T follicular helper cell (primary cell): ENCODE measurements around the gene RNASE12.
"Not testable (repeated sequence)": the region's sequence is repeated elsewhere in the genome, so short reads cannot be mapped to it uniquely, and the experiment has no call there.

Source experiments
- DNase-seq: peaks from one replicate; pipeline ENCODE4 v3.0.0-alpha.2; 2020; ENCODE audit warnings: low read depth

Gene RNASE12

DNA sequence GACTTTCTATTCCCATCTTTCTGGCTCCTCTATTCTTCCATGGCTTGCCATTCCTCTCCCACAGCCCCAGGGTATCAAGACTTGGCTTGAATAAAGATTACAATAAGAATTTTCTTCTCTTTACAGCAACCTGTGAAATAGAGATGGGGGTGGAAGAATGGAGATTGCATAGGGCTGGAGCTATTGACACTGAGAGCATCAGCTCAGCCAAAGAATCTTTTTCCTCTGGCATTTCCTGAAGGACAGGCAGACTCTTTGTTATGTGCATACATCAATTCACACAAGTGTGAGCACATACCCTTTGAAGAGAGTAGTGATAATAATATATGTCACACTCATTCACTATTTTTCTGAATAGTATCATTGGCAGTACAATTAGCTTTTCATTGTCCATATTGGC, 8.0 kb downstream of the RNASE12 start:
- no peak for DNase-seq

DNA sequence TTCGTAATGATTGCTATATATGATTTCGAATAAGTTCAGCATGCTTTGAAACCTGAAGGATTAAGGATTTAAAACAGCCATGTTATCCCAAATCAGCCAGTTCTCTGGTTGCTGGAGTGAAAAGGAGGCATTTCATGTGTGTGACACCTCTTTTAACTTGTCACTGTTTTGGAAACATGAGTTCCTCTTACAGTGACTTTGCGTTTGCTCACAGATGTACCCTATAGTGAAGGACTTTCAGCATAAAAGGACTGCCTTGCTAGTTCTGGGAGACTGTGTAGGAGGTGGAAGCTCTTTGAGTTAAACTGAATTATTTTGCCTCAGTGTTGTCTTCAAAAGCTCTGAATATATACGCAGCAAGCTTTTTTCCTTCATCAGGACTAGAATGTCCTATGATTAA, 10.9 kb downstream of the RNASE12 start:
- DNase-seq = no peak

DNA sequence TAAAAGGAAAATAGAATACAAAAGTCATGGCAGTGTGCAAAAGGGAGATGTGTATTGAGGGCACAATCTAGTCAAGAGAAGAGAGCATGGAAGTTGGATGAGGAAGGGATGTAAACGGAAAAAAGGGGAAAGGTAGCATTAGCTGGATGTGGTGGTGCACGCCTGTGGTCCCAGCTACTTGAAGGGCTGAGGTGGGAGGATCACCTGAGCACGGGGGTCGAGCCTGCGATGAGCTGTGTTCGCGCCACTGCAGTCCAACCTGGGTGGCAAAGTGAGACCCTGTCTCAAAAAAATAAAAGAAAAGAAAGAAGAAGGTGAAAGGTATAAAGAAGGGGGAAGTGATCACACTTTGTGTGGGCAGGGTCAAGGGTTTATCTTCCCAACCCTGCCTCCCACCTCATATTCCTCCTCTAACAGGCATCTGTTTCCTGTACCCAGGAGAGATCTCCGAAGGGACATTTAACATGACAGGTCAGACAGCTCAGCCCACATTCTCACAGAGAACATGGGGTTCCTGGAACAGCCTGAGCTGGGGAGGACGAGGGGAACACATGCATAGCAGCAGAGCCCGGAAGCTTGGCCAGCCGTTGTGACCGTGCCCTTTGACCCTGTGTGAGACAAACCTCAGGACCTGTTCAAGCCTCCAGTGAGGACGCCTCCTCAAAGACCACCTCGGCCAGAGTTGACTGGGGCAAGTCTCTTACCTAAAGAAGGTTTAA, 12.2 kb downstream of the RNASE12 start:
- no peak for DNase-seq

GRCh38 chr14:20578325-20578724, 12.9 kb downstream of the RNASE12 start:
- no peak for DNase-seq

GRCh38 chr14:20572382-20572990, 18.7 kb downstream of the RNASE12 start:
- not testable (repeated sequence) for DNase-seq

- DNase-seq = not testable (repeated sequence)
These were observed 20.5 kb downstream of the RNASE12 start for GRCh38 chr14:20570720-20571119.

DNA sequence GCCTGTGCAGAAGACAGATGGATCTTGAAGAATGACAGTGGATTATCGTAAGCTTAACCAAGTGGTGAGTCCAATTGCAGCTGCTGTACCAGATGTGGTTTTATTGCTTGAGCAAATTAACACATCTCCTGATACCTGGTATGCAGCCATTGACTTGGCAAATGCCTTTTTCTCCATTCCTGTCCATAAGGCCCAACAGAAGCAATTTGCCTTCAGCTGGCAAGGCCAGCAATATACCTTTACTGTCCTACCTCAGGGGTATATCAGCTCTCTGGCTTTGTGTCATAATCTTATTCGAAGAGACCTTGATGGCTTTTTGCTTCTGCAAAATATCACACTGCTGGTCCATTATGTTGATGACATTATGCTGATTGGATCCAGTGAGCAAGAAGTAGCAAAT, 21.3 kb downstream of the RNASE12 start:
- DNase-seq = not testable (repeated sequence)

DNA sequence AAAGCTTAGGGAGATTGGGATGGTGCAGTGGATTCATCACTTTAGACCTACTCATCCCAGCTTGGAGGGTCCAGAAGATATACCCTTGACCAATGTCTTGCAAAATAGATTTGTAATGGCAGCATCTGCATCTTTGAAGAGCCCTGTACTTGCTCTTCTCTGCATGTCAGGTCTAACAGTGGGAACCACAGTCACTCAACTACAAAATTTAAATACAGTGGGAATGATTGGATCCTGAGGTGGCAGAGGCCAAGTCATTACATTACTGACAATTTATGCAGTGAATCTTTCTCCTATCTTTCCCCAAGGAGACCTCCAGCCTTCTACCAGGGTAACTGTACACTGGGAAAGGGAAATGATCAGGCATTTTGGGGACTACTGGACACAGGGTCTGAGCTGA, 22.1 kb downstream of the RNASE12 start:
- DNase-seq = no peak

DNA sequence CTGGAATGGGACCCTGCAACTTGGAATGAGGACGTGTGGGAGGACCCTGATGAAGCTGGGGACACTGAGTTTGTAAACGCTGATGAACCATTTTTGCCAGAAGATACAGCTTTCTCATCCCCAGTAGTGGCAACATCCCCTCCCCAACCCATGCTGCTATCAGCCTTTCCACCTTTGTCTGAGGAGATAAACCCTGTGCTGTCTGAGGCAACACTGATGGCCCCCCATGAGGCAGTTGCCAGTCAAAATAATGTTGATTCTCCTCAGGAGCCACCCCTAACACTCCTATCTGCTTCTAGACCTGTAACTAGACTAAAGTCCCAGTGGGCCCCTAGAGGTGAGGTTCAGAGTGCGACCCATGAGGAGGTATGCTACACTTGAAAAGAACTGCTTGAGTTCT, 22.8 kb downstream of the RNASE12 start:
- DNase-seq = no peak

GRCh38 chr14:20567199-20567598, 24.0 kb downstream of the RNASE12 start:
- not testable (repeated sequence) for DNase-seq

DNA sequence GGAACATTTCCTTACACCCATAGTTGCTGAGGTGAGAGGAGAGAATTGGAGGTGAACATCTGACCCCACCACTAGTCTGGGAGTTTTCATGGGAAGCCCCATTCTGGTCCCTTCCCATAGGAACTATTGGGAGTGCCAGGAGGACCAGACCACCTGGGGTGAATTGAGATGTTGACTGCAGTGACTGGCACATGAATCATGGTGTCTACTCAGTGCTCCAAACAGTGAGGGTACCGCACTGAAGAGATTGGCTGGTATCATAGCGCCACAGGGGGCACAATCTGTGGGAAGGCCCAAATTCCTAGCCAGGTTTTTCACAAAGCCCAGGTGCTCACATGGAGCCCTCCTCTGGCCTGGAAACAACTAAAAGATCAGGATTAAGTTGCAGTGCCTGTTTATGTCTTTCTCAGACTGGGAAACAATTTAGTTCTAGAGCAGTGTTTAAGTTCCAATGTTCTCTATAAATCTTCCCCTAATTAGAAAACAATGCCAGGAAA, 26.6 kb downstream of the RNASE12 start:
- no peak for DNase-seq

GRCh38 chr14:20563971-20564370, 27.2 kb downstream of the RNASE12 start:
- DNase-seq = no peak

GRCh38 chr14:20560961-20561360, 30.2 kb downstream of the RNASE12 start, which contains the start of gene RNASE9:
TSS of gene RNASE9 (minus strand) at chr14:20561047.
- DNase-seq = no peak

DNA sequence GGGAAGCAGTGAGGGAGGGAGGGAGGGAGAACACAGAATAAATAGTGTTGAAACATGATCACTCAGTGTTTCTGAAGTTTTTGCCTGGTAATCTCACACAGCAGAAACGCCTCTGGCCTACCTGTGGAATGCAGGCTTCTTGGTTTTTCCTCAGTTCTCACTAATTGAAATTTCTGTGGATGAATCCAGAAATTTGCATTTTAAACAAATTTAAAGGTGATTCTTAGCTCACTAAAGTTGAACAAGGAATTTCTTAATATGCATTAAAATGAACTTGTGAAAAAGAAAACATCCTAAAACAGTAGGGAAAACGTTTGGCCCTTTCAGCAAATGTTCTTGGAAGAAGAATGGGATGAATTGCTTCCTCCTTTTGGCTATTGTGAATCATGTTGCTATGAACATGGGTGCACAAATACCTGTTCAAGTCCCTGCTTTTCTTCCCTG, 31.7 kb downstream of the RNASE12 start:
- DNase-seq = no peak

DNA sequence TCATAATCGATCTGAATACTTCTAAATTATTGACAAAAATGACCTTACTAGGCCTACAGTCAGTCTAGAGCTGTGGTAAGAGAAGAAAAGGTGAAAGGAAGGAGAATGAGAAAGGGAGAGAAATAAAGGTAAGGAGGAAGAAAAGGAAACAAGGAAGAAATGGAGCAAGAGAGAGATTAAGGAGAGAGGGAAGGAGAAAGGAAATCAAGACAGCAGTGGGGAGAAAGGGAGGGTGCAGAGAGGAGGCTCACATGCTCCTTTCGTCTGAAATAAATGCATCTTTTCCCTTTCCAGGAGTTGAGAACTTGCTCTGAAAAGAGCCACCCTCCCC, 34.0 kb downstream of the RNASE12 start:
- no peak for DNase-seq

DNA sequence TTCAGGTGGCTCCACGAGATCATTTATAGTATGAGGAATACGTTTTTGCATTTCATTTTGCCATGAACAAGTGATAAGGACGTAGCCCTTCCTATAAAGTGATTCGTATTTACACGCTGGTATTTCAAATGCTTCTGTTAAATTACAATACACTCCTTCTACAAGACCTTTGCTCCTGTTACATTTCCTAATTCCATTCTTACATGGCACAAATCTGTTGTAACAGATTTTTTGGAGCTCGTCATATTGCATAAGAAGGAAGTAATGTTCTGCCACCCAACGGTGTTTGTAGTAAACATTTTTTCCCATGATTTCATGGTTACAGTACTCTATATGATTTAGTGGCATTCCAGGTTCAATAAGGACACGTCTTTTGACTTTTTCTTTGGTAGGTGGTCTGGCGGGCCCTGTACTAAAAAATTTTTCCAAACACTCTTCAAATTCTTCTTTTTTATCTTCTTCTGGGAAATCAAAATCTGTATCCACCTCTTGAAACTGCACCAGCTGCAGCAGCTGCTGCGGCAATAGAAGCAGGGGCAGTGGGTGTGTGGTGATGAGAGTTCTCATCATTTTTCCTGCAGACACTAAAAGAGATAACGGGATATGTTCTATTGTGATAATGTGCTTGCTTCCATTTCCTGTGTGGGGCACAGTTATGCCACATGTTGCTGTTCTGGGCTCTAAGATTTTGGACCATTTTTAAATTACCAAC, 34.5 kb downstream of the RNASE12 start:
- no peak for DNase-seq

- DNase-seq = no peak
These were observed 35.3 kb downstream of the RNASE12 start for GRCh38 chr14:20555845-20556244.

- no peak for DNase-seq
These were observed 38.2 kb downstream of the RNASE12 start for GRCh38 chr14:20553024-20553423.

GRCh38 chr14:20551606-20552005, 39.6 kb downstream of the RNASE12 start:
- DNase-seq = no peak

DNA sequence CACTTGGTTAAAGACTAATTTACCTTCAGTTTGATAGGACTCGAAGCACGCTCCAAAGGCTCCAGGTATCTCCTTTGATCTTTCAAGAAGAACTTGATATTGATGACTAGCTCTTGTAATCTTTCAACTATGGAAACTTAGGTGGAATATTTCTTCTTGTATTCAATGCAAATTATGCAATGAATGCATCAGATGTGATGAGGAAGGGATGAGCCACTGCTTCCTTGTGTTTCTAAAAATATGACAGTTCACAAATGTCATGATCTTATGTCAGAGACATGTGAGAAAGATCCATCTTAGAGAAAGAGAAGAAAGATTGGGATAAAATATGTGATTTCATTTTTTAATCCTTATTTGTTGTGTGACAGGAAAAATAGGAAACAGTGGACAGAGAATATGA, 40.2 kb downstream of the RNASE12 start:
- DNase-seq = no peak

GRCh38 chr14:20548414-20549158, 42.6 kb downstream of the RNASE12 start:
- no peak for DNase-seq

- no peak for DNase-seq
These were observed 44.3 kb downstream of the RNASE12 start for GRCh38 chr14:20546877-20547276.
